CD4-positive, alpha-beta memory T cell (primary cell): ENCODE results near the gene CYRIA. TPM values are rescaled to one million over a fixed set of nuclear protein-coding genes. Genes with fewer than 3 reads are reported as not detected.

ENCODE experiments used
- CTCF ChIA-PET: fragments of 350-600 bp; sonication (Branson Sonifier 250); formaldehyde crosslinking; loops from one replicate; lab custom pipeline; 2021; ENCODE audit warnings: inconsistent platforms; ENCODE audit not compliant: partially characterized antibody; lab: Charles Lee
- POLR2A ChIA-PET: fragments of 350-600 bp; sonication (Branson Sonifier 250); formaldehyde crosslinking; loops from one replicate; lab custom pipeline; 2021; ENCODE audit not compliant: partially characterized antibody; lab: Charles Lee
- DNase-seq, 5 donors: peaks; one replicate each; pipeline versions ENCODE4 v3.0.0 to v3.0.0-alpha.2; 2020 to 2022; ENCODE audit warnings: mixed read lengths in 1 of 5
- H3K27ac ChIP-seq: one replicate; pipeline ENCODE4 v1.7.0; 2013; ENCODE audit warnings: low read depth, low read length
- H3K27me3 ChIP-seq: 2 replicates; pipeline ENCODE4 v1.7.0; 2013; ENCODE audit warnings: mild to moderate bottlenecking, low read length, moderate library complexity; ENCODE audit not compliant: insufficient read depth
- H3K36me3 ChIP-seq: 2 replicates; pipeline ENCODE4 v1.7.0; 2013; ENCODE audit warnings: mild to moderate bottlenecking, low read length, moderate library complexity; ENCODE audit not compliant: insufficient read depth
- H3K4me1 ChIP-seq: 2 replicates; pipeline ENCODE4 v1.7.0; 2013; ENCODE audit warnings: mild to moderate bottlenecking, low read length, moderate library complexity; ENCODE audit not compliant: insufficient read depth
- H3K4me3 ChIP-seq, 2 donors: one replicate each; pipeline ENCODE4 v1.7.0; 2013; ENCODE audit warnings: low read length in 2 of 2, mild to moderate bottlenecking in 1 of 2
- H3K9me3 ChIP-seq, 2 donors: one replicate each; pipeline ENCODE4 v1.7.0; 2013; ENCODE audit warnings: low read length in 2 of 2, control low read depth in 1 of 2; ENCODE audit not compliant: control insufficient read depth in 1 of 2
- H3K27ac Mint-ChIP-seq, 7 donors: one replicate each; pipeline ENCODE4 v1.8.0; 2020 to 2021; ENCODE audit warnings: mixed read lengths in 7 of 7, mild to moderate bottlenecking in 6 of 7, inconsistent platforms in 3 of 7, moderate library complexity in 3 of 7
- H3K27me3 Mint-ChIP-seq, 2 donors: one replicate each; pipeline ENCODE4 v1.8.0; 2020 to 2021; ENCODE audit warnings: mixed read lengths in 2 of 2
- H3K36me3 Mint-ChIP-seq, 2 donors: one replicate each; pipeline ENCODE4 v1.8.0; 2020 to 2021; ENCODE audit warnings: mixed read lengths in 2 of 2, inconsistent platforms in 1 of 2, mild to moderate bottlenecking in 1 of 2
- H3K4me1 Mint-ChIP-seq, 4 donors: one replicate each; pipeline ENCODE4 v1.8.0; 2020 to 2021; ENCODE audit warnings: mixed read lengths in 4 of 4, mild to moderate bottlenecking in 1 of 4
- H3K4me3 Mint-ChIP-seq, 8 donors: one replicate each; pipeline ENCODE4 v1.8.0; 2020 to 2021; ENCODE audit warnings: mixed read lengths in 8 of 8, mild to moderate bottlenecking in 7 of 8, moderate library complexity in 6 of 8, inconsistent platforms in 3 of 8
- H3K9me3 Mint-ChIP-seq, 8 donors: one replicate each; pipeline ENCODE4 v1.8.0; 2020 to 2021; ENCODE audit warnings: mixed read lengths in 8 of 8, mild to moderate bottlenecking in 5 of 8, inconsistent platforms in 3 of 8, moderate library complexity in 1 of 8
- intact Hi-C: fragments of 100-400 bp; cut with micrococcal nuclease; formaldehyde crosslinking; loops from one replicate; pipeline ENCODE4 v1.15.1; 2023
- polyA plus RNA-seq, 2 donors: library from polyadenylated mRNA; unstranded; fragments of 300-500 nt; fragmentation: Illumina TruSeq; gene quantifications; one replicate each; pipeline ENCODE4 v1.2.3, GENCODE V29; 2021
- total RNA-seq, 2 experiments: library from RNA; stranded (reverse); gene quantifications; one replicate each; pipeline ENCODE4 v1.2.3, GENCODE V29; 2021

CYRIA gene
- total and polyA plus RNA-seq, 4 experiments from 2014 or later, result 0.11 to 0.32 (median 0.18) TPM; not detected in 1

DNA sequence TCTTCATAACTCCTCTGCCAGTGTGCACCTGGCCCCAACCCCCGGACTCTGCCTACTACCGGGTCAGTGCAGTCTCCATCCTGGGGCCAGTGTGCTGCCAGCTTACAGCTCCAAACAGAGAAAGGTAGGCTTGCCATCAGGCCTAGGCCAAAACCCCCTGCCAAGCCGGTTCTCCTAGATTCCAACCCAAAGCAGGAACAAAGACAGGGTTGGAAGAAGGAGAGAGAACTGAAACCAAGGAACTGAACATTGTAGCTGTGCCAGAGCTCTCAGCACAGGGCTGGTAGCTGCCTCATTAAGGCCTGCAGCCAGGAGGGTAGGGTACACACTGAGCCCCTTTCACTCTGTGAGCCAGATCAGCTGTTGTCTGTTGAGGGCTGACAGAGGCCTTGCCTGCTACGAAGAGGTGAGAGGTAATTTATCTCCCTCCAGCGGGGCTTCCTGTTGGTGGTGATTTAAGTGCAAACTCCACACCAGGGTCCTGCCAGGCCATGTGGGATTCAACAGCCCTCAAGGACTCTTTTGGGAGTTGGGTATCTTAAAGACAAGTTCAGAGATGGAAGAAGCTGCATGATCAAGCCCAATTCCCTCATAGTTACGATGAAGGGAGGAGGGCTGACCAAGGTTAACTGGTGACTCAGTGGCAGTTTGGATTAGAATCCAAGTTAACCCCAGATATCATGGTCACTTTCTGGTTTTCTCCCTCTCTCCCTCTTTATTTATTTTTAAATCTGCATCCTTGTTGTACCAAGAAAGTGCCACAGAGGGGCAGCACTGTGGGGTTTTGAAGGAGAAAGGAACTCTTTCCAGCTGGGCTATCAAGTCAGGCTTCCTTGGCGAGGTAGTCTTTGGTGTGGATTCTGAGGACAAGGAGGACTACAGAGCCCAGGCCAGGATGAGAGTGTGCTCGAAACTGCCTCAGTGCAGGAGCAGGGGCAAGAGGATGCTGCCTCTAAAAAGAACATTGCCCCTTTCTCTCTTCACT lies 48.1 kb downstream of the CYRIA start:
- peaks cover 0 to 10% (median 3%) of the 10 kb centered on the region in 4 donors for H3K4me1 Mint-ChIP-seq
- Histone ChIP-seq H3K27me3 (no peaks in the 10 kb centered on the region), H3K27ac (no peak overlapping the region), H3K36me3 (no peaks in the 10 kb centered on the region), H3K9me3 (no peaks in the 10 kb centered on the region), H3K4me1 (no peaks in the 10 kb centered on the region), H3K4me3 (no peak overlapping the region)
- DNase-seq, result no peak
- no peaks in the 10 kb centered on the region for H3K9me3 Mint-ChIP-seq
- no peak overlapping the region for H3K27ac Mint-ChIP-seq
- CTCF ChIA-PET, result interaction anchor here (0.9 to 1.7 kb wide), 2 partner anchors 9 to 139 kb away, joined by 3 to 8 read pairs; no protein-coding TSS in a partner anchor
- POLR2A ChIA-PET, result no interaction called here
- H3K4me3 Mint-ChIP-seq, result no peak overlapping the region
- peaks cover 10 to 13% of the 10 kb centered on the region in 2 donors for H3K27me3 Mint-ChIP-seq
- intact Hi-C loops, result no loop called here
- H3K36me3 Mint-ChIP-seq, result no peaks in the 10 kb centered on the region
